Measurements from ENCODE around the gene DBT.
"Not testable (repeated sequence)": the region's sequence is repeated elsewhere in the genome, so short reads cannot be mapped to it uniquely, and the experiment has no call there.

DBT gene

GRCh38 chr1:100217834-100218233 lies 31.8 kb downstream of the DBT start:
- H3K4me3 ChIP-seq (ENCODE audit: low read depth, low read length): no peak overlapping the region
- no peak for TF ChIP-seq CTCF (IDR thresholded peaks at IDR 0.05; ENCODE audit: borderline replicate concordance, insufficient read depth, low read depth, low read length)

GRCh38 chr1:100215101-100215500 lies 34.5 kb downstream of the DBT start:
- TF ChIP-seq CTCF (IDR thresholded peaks at IDR 0.05; ENCODE audit: borderline replicate concordance, insufficient read depth, low read depth, low read length): no peak
- no peak overlapping the region for H3K4me3 ChIP-seq (ENCODE audit: low read depth, low read length)

GRCh38 chr1:100213141-100213540 lies 36.5 kb downstream of the DBT start:
- no peak for TF ChIP-seq CTCF (IDR thresholded peaks at IDR 0.05; ENCODE audit: borderline replicate concordance, insufficient read depth, low read depth, low read length)
- no peak overlapping the region for H3K4me3 ChIP-seq (ENCODE audit: low read depth, low read length)

GRCh38 chr1:100206301-100206700 lies 43.3 kb downstream of the DBT start:
- no peak for TF ChIP-seq CTCF (IDR thresholded peaks at IDR 0.05; ENCODE audit: borderline replicate concordance, insufficient read depth, low read depth, low read length)
- H3K4me3 ChIP-seq (ENCODE audit: low read depth, low read length): no peak overlapping the region

- not testable (repeated sequence) for H3K4me3 ChIP-seq (ENCODE audit: low read depth, low read length)
Observed at GRCh38 chr1:100205593-100205992, 44.0 kb downstream of the DBT start.

GRCh38 chr1:100205103-100205502 lies 44.5 kb downstream of the DBT start:
- not testable (repeated sequence) for H3K4me3 ChIP-seq (ENCODE audit: low read depth, low read length)

GRCh38 chr1:100202703-100203102 lies 46.9 kb downstream of the DBT start:
- H3K4me3 ChIP-seq (ENCODE audit: low read depth, low read length): not testable (repeated sequence)

- H3K4me3 ChIP-seq (ENCODE audit: low read depth, low read length): not testable (repeated sequence)
Observed at GRCh38 chr1:100200060-100200459, 49.6 kb downstream of the DBT start.

GRCh38 chr1:100198596-100198995 lies 51.0 kb downstream of the DBT start:
- no peak for TF ChIP-seq CTCF (IDR thresholded peaks at IDR 0.05; ENCODE audit: borderline replicate concordance, insufficient read depth, low read depth, low read length)
- no peak overlapping the region for H3K4me3 ChIP-seq (ENCODE audit: low read depth, low read length)

GRCh38 chr1:100188617-100189016 lies 61.0 kb downstream of the DBT start:
- no peak overlapping the region for H3K4me3 ChIP-seq (ENCODE audit: low read depth, low read length)
- TF ChIP-seq CTCF (IDR thresholded peaks at IDR 0.05; ENCODE audit: borderline replicate concordance, insufficient read depth, low read depth, low read length): no peak

Measured in GM12875 (cell line).